Activated CD4-positive, alpha-beta memory T cell treated with anti-CD3 and anti-CD28 coated beads, Interleukin-2, amount 10 ng/mL, durations not matched to agents 7 days and 5 days (primary cell): ENCODE data around the gene PSTPIP1. TPM values are rescaled to one million over a fixed set of nuclear protein-coding genes. Genes with fewer than 3 reads are reported as not detected.

ENCODE experiments used
- CTCF ChIA-PET: fragments of 350-600 bp; sonication (Branson Sonifier 250); formaldehyde crosslinking; loops from one replicate; lab custom pipeline; 2021; ENCODE audit warnings: antibody characterized with exemption, inconsistent platforms; lab: Charles Lee
- POLR2A ChIA-PET: fragments of 350-600 bp; sonication (Branson Sonifier 250); formaldehyde crosslinking; loops from one replicate; lab custom pipeline; 2021; ENCODE audit warnings: antibody characterized with exemption; lab: Charles Lee
- DNase-seq: peaks from one replicate; pipeline ENCODE4 v3.0.0-alpha.2; 2020
- H3K27ac Mint-ChIP-seq: one replicate; pipeline ENCODE4 v1.8.0; 2021; ENCODE audit warnings: mild to moderate bottlenecking, mixed read lengths
- H3K27me3 Mint-ChIP-seq: one replicate; pipeline ENCODE4 v1.8.0; 2021; ENCODE audit warnings: mixed read lengths
- H3K36me3 Mint-ChIP-seq: one replicate; pipeline ENCODE4 v1.8.0; 2021; ENCODE audit warnings: low read depth, mixed read lengths
- H3K4me1 Mint-ChIP-seq: one replicate; pipeline ENCODE4 v1.8.0; 2021; ENCODE audit warnings: mixed read lengths
- H3K4me3 Mint-ChIP-seq: one replicate; pipeline ENCODE4 v1.8.0; 2021; ENCODE audit warnings: mild to moderate bottlenecking, mixed read lengths
- H3K9me3 Mint-ChIP-seq: one replicate; pipeline ENCODE4 v1.8.0; 2021; ENCODE audit warnings: mixed read lengths
- total RNA-seq, 2 experiments: library from RNA; stranded (reverse); gene quantifications; one replicate each; pipeline ENCODE4 v1.2.3, GENCODE V29; 2021

Gene PSTPIP1
- total RNA-seq, 2 experiments from 2014 or later = 181 to 187 TPM

- CTCF ChIA-PET = interaction anchor here (1.0 kb wide), 1 partner anchor 11 kb away, joined by 3 read pairs; no protein-coding TSS in a partner anchor
- no peaks in the 10 kb centered on the region for H3K4me1 Mint-ChIP-seq
- H3K4me3 Mint-ChIP-seq = no peak overlapping the region
- peaks cover 78% of the 10 kb centered on the region for H3K36me3 Mint-ChIP-seq
- no peaks in the 10 kb centered on the region for H3K27me3 Mint-ChIP-seq
- H3K9me3 Mint-ChIP-seq = peaks cover 17% of the 10 kb centered on the region
- DNase-seq = no peak
- no peak overlapping the region for H3K27ac Mint-ChIP-seq
- POLR2A ChIA-PET = no interaction called here
Measured at GRCh38 chr15:77035584-77035983, 40.7 kb downstream of the PSTPIP1 start.

DNA sequence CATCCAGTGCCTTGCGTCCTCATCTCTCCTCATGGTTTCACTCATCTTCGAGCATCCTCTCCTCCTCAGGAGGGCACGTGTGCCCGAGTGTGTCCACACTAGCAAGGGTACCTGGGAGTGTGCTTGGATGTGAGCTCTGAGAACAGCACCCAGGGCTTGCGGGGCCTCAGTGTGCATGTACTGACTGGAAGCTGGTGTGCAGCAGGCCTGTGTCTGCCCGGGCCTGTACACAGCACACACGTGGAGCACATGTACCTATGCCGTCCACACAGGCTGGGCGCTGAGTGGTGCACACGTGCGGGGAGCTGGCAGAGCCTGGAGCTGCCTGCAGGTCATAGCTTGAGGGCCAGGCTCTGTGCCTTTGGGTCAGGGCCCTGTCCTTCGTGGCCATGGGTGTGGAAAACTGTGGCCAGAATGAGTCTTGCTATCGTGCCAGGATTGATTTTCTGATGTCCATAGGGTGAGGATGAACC lies 41.1 kb downstream of the PSTPIP1 start:
- peak; percentile 15 for DNase-seq
- H3K27me3 Mint-ChIP-seq = no peaks in the 10 kb centered on the region
- peaks cover 82% of the 10 kb centered on the region for H3K36me3 Mint-ChIP-seq
- peak overlapping the region; percentile 64 for H3K27ac Mint-ChIP-seq
- peaks cover 17% of the 10 kb centered on the region for H3K9me3 Mint-ChIP-seq
- CTCF ChIA-PET = interaction anchor here (1.0 kb wide), 1 partner anchor 10 kb away, joined by 3 read pairs; no protein-coding TSS in a partner anchor
- POLR2A ChIA-PET = no interaction called here
- no peak overlapping the region for H3K4me3 Mint-ChIP-seq
- H3K4me1 Mint-ChIP-seq = no peaks in the 10 kb centered on the region

DNA sequence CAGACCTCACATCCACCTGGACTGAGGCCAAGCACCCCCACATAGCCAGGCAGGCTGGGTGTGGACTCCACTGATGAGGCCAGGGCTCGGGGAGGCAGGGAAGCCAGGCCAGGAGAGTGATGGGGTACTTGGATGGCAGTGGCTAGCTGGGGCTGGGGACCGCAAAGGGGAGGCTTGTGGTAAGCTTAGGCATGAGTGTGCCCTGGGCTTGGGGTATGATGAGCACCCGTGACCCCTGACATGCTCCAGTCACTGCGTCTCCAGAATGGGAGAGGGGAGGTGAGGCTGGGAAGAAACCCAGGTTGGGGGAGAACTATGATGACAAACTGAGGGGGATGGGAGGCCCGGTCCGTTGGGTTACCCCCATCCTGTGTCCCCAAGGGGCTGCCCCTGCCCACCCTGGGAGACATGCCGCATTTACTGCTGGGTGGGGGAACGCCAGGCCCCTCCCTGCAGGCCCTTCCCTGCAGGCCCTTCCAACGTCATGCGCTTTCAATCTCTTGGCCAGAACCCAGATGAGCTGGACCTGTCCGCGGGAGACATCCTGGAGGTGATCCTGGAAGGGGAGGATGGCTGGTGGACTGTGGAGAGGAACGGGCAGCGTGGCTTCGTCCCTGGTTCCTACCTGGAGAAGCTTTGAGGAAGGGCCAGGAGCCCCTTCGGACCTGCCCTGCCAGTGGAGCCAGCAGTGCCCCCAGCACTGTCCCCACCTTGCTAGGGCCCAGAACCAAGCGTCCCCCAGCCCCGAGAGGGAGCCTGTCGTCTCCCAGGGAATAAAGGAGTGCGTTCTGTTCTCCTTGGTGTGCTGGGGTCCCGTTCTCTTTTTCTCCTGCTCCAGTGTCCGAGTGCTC lies 41.8 kb downstream of the PSTPIP1 start:
- peak; percentile 14 for DNase-seq
- no peaks in the 10 kb centered on the region for H3K4me1 Mint-ChIP-seq
- peaks cover 17% of the 10 kb centered on the region for H3K9me3 Mint-ChIP-seq
- H3K4me3 Mint-ChIP-seq = peak overlapping the region; percentile 17
- ChIA-PET CTCF (no interaction called here), POLR2A (interaction anchor here (0.9 to 1.5 kb wide), 3 partner anchors 9 to 34 kb away, joined by 3 to 4 read pairs (median 3); partner anchors contain the start of gene TSPAN3)
- peak overlapping the region; percentile 65 for H3K27ac Mint-ChIP-seq
- H3K27me3 Mint-ChIP-seq = no peaks in the 10 kb centered on the region
- peaks cover 79% of the 10 kb centered on the region for H3K36me3 Mint-ChIP-seq

DNA sequence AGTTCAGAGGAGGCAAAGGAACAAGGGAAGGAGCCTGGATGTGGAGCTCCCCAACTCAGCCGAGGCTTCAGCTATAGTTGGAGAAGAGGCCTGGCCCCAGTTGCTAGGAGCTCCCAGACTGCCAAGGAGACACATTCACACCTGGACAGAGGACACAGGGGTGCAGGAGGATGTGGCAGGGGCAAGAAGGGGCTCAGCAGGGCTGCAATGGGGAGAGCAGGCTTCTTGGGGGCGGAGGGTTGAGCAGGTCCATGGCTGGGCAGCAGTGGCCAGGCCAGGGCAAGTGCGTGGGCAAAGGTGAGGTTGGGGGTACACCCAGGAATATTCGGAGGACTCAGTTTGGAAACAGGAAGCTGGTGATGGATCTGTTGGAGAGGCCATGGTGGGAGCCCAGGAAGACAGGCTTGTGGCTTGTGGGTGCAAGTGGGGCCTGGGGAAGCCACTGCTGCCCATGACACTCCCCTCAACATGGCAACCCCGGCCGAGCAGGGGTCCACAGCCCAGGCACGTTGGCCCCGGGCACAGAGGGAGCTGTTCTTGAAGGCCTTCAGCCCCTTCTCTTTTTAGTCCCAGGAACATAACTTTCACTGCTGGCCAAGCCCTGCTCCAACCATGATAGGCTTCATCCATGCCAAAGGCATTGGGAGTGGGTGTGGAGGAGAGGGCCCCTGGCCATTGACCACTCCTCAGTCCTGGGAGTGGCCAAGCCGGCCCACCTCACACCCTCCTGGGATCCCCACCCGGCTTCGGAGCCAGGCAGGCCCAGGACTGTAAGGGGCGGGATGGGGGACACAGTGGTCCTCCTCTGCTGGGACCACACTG lies 42.7 kb downstream of the PSTPIP1 start:
- peak overlapping the region; percentile 65 for H3K27ac Mint-ChIP-seq
- peak; percentile 9 for DNase-seq
- H3K27me3 Mint-ChIP-seq = no peaks in the 10 kb centered on the region
- no peaks in the 10 kb centered on the region for H3K4me1 Mint-ChIP-seq
- H3K4me3 Mint-ChIP-seq = peak overlapping the region; percentile 17
- ChIA-PET CTCF (no interaction called here), POLR2A (interaction anchor here (0.9 to 1.5 kb wide), 3 partner anchors 8 to 34 kb away, joined by 3 to 4 read pairs (median 3); partner anchors contain the start of gene TSPAN3)
- H3K9me3 Mint-ChIP-seq = peaks cover 17% of the 10 kb centered on the region
- peaks cover 75% of the 10 kb centered on the region for H3K36me3 Mint-ChIP-seq

DNA sequence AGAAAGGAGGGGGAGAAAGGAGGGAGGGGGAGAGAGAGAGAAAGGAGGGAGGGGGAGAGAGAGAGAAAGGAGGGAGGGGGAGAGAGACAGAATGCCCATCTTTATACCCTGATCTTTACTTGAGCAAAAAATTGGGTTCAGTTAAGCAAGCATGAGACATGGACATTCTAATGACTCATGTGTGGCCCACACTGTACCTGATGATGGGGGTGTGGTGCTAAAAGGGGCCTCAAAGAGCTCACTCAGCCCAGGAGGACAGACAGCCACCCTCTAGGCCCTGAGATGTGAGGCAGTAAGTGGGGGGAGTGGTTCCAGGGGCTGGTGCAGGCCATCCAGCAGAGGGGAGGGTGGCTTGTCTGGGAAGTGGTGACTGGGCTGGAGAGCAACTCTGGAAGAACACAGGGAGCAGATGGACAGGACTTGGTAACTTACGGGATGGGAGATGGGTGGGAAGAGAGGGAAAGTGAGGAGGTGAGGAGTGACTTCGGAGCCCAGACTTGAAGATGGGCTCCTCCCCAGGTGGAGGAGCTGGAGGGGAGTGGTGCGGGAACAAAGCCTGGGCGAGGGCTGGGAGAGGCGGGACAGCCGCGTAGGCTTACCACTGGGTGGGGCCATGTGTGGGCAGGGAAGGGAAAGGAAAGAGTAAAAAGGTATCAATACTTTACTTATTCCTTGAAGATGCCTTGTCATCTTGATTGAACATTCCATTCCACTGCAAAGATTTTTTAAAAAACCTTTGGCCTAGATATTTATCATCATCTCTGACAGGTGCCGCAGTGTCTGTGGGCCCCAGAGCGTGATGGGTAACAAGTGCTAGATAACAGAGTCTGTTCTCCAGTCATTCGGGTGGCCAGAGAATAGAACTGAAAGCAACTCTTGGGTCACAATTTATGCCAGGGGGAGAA lies 43.6 kb downstream of the PSTPIP1 start:
- DNase-seq = no peak
- ChIA-PET CTCF (no interaction called here), POLR2A (interaction anchor here (1.5 kb wide), 1 partner anchor 7 kb away, joined by 4 read pairs; no protein-coding TSS in a partner anchor)
- Mint-ChIP-seq H3K9me3 (peaks cover 17% of the 10 kb centered on the region), H3K4me1 (no peaks in the 10 kb centered on the region), H3K27me3 (no peaks in the 10 kb centered on the region), H3K36me3 (peaks cover 72% of the 10 kb centered on the region), H3K4me3 (peak overlapping the region; percentile 7), H3K27ac (no peak overlapping the region)

GRCh38 chr15:77039217-77039533 lies 44.2 kb downstream of the PSTPIP1 start:
- no peak overlapping the region for H3K4me3 Mint-ChIP-seq
- peaks cover 15% of the 10 kb centered on the region for H3K9me3 Mint-ChIP-seq
- no peaks in the 10 kb centered on the region for H3K4me1 Mint-ChIP-seq
- CTCF ChIA-PET = no interaction called here
- peaks cover 72% of the 10 kb centered on the region for H3K36me3 Mint-ChIP-seq
- H3K27me3 Mint-ChIP-seq = no peaks in the 10 kb centered on the region
- no peak for DNase-seq
- H3K27ac Mint-ChIP-seq = no peak overlapping the region
- POLR2A ChIA-PET = no interaction called here

GRCh38 chr15:77039848-77040247 lies 44.9 kb downstream of the PSTPIP1 start:
- ChIA-PET POLR2A (interaction anchor here (0.7 to 1.0 kb wide), 2 partner anchors 29 to 381 kb away, joined by 3 read pairs; partner anchors contain the start of gene HMG20A), CTCF (no interaction called here)
- Mint-ChIP-seq H3K9me3 (peaks cover 15% of the 10 kb centered on the region), H3K27me3 (no peaks in the 10 kb centered on the region), H3K27ac (no peak overlapping the region), H3K4me1 (no peaks in the 10 kb centered on the region), H3K4me3 (no peak overlapping the region), H3K36me3 (peaks cover 72% of the 10 kb centered on the region)
- DNase-seq = no peak

DNA sequence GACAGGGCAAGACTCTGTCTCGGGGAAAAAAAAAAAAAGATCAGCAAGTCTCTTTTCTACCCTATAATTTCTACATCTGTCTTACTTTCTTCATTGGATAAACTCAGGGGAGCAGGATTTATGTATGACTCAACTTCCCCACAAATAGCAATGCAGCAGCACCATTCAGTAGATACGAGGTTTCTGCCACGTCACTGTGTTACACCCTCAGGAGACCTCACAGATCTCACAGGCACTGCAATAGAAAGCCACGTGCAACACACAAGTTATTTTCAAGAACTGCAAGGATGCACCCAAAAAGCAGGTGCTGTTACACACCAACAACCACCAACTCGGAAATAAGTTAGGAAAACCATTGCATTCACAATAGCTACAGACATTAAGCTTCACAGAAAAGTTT lies 45.7 kb downstream of the PSTPIP1 start:
- CTCF ChIA-PET = no interaction called here
- POLR2A ChIA-PET = interaction anchor here (1.0 kb wide), 1 partner anchor 28 kb away, joined by 3 read pairs; no protein-coding TSS in a partner anchor
- Mint-ChIP-seq H3K4me1 (no peaks in the 10 kb centered on the region), H3K27me3 (no peaks in the 10 kb centered on the region), H3K4me3 (no peak overlapping the region), H3K9me3 (peaks cover 15% of the 10 kb centered on the region), H3K36me3 (peaks cover 72% of the 10 kb centered on the region), H3K27ac (peak overlapping the region; percentile 60)
- DNase-seq = no peak

DNA sequence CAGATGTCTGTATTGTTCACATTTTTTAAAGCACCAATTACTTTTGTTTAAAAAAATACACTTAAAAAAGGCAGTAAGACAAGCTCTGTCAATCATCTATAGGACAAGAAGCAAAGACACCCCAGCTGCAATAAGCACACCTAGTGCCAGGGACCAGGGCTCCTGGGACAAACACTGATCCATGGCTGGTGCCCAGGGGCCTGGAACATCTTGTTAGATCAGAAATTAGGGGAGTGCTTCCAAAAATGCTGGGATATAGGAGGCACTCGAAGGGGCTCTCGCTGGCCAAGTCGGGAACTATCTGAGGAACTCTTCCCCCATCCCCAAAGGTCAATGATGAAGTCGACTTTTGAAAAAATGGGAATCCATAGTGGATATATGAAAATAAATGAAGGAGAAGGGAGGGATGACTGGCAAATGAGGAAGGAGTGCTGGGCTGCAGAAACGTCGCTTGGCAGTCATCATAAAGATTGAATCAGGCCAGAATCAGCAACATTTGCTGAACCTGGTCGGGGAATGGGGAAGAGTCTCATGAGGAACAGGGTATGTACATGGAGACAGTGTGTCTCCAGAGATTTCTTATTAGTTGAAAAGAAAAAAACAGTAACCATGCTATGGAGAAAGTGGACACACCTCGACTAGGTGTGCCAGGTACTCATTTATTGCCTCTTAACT lies 47.5 kb downstream of the PSTPIP1 start:
- Mint-ChIP-seq H3K4me3 (no peak overlapping the region), H3K27ac (no peak overlapping the region), H3K27me3 (no peaks in the 10 kb centered on the region), H3K9me3 (peaks cover 2% of the 10 kb centered on the region), H3K4me1 (no peaks in the 10 kb centered on the region), H3K36me3 (peaks cover 70% of the 10 kb centered on the region)
- ChIA-PET POLR2A (interaction anchor here (1.0 to 1.8 kb wide), 2 partner anchors 10 to 12 kb away, joined by 4 to 5 read pairs; no protein-coding TSS in a partner anchor), CTCF (no interaction called here)
- DNase-seq = no peak

DNA sequence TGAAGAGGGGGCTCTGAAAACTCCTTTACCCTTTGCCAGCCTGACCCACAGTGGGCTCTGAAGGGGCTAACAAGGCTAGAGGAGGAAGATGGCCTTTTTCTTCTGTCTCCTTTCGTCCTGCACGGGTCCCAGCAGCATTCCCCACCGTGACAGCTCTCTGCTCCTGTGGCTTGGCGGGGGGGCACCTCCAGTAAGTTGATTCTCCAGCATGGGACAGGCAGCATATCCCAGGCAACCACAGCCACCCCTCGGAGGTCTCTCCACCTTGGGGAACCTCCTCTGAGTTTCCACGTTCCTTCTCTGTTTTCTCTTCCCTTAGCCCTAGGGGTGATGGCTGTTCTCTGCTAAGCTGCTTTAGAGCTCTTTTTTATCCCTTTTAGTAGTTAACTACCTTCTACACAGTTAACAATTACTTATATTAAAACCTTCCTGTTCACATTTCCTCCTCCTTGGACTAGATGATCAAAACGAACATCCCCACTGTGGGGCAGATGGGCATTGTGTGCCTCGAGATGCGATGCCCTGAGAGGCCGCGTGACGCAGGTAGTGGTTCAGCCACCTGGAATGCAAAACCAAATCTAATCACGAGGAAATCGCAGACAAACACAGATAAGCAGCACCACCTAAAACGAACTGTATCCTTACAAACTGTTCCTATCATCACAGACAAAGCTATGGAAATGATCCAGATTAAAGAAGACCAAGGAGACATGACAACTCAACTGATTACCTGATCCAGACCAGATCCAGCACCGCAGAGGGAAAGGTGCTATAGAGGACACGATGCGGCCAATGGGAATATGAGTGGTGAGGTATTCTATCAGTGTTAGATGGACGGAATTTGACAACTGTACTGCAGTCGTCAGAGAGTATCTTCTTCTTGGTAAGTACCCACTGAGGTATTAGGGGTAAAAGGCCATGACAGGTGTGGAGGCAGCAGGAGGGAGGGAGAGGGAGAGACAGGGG lies 48.3 kb downstream of the PSTPIP1 start:
- no peak for DNase-seq
- H3K36me3 Mint-ChIP-seq = peaks cover 70% of the 10 kb centered on the region
- no peaks in the 10 kb centered on the region for H3K27me3 Mint-ChIP-seq
- H3K27ac Mint-ChIP-seq = peak overlapping the region; percentile 41
- POLR2A ChIA-PET = interaction anchor here (1.8 kb wide), 1 partner anchor 11 kb away, joined by 5 read pairs; no protein-coding TSS in a partner anchor
- H3K4me1 Mint-ChIP-seq = no peaks in the 10 kb centered on the region
- CTCF ChIA-PET = no interaction called here
- H3K9me3 Mint-ChIP-seq = no peaks in the 10 kb centered on the region
- H3K4me3 Mint-ChIP-seq = no peak overlapping the region
